Astrocyte (in vitro differentiated cells and primary cell): ENCODE measurements around the gene TRIM67. TPM values are rescaled to one million over a fixed set of nuclear protein-coding genes. Genes with fewer than 3 reads are reported as not detected.
"Not testable (repeated sequence)": the region's sequence is repeated elsewhere in the genome, so short reads cannot be mapped to it uniquely, and the experiment has no call there.

Source experiments
- DNase-seq: peaks from one replicate; pipeline ENCODE4 v3.0.0-alpha.2; 2010; ENCODE audit warnings: low read depth
- FAIRE-seq: peaks from 2 replicates; lab custom pipeline; 2011; peaks lifted over from hg19 to GRCh38; lab: Jason Lieb, UNC
- H2AFZ ChIP-seq: 2 replicates; pipeline ENCODE4 v1.6.0; 2012; ENCODE audit warnings: low read depth, low read length, inconsistent platforms
- H3K27ac ChIP-seq: 2 replicates; pipeline ENCODE4 v1.5.1; 2011; ENCODE audit warnings: low read depth, low read length, inconsistent platforms
- H3K27me3 ChIP-seq: 2 replicates; pipeline ENCODE4 v1.6.0; 2011; ENCODE audit warnings: low read length, inconsistent platforms; ENCODE audit not compliant: insufficient read depth
- H3K36me3 ChIP-seq: 2 replicates; pipeline ENCODE4 v1.5.1; 2011; ENCODE audit warnings: low read length, inconsistent platforms; ENCODE audit not compliant: insufficient read depth
- H3K4me1 ChIP-seq: 2 replicates; pipeline ENCODE4 v1.5.1; 2011; ENCODE audit warnings: low read length, inconsistent platforms; ENCODE audit not compliant: insufficient read depth
- H3K4me2 ChIP-seq: 2 replicates; pipeline ENCODE4 v1.6.0; 2012; ENCODE audit warnings: low read length, inconsistent platforms
- H3K4me3 ChIP-seq: 2 replicates; pipeline ENCODE4 v1.5.1; 2011; ENCODE audit warnings: low read depth, mild to moderate bottlenecking, low read length, inconsistent platforms; ENCODE audit not compliant: insufficient read depth
- H3K79me2 ChIP-seq: 2 replicates; pipeline ENCODE4 v1.6.0; 2012; ENCODE audit warnings: mild to moderate bottlenecking, low read length, inconsistent platforms; ENCODE audit not compliant: insufficient read depth
- H3K9ac ChIP-seq: 2 replicates; pipeline ENCODE4 v1.6.0; 2012; ENCODE audit warnings: mild to moderate bottlenecking, low read length, inconsistent platforms
- H3K9me3 ChIP-seq: 2 replicates; pipeline ENCODE4 v1.5.1; 2012; ENCODE audit warnings: low read depth, mild to moderate bottlenecking, low read length, inconsistent platforms; ENCODE audit not compliant: insufficient read depth
- H4K20me1 ChIP-seq: 2 replicates; pipeline ENCODE4 v1.6.0; 2012; ENCODE audit warnings: low read length, inconsistent platforms; ENCODE audit not compliant: insufficient read depth
- H3K27ac Mint-ChIP-seq: one replicate; pipeline ENCODE4 v1.8.0; 2021; ENCODE audit warnings: mild to moderate bottlenecking, mixed read lengths; ENCODE audit not compliant: unreplicated experiment
- H3K27me3 Mint-ChIP-seq: one replicate; pipeline ENCODE4 v1.8.0; 2021; ENCODE audit warnings: low read depth, mixed read lengths; ENCODE audit not compliant: unreplicated experiment
- H3K36me3 Mint-ChIP-seq: one replicate; pipeline ENCODE4 v1.8.0; 2021; ENCODE audit warnings: low read depth, mixed read lengths; ENCODE audit not compliant: unreplicated experiment
- H3K4me1 Mint-ChIP-seq: one replicate; pipeline ENCODE4 v1.8.0; 2021; ENCODE audit warnings: low read depth, mixed read lengths; ENCODE audit not compliant: unreplicated experiment
- H3K4me3 Mint-ChIP-seq: one replicate; pipeline ENCODE4 v1.8.0; 2021; ENCODE audit warnings: mild to moderate bottlenecking, moderate library complexity, mixed read lengths; ENCODE audit not compliant: unreplicated experiment
- H3K9me3 Mint-ChIP-seq: one replicate; pipeline ENCODE4 v1.8.0; 2021; ENCODE audit warnings: mild to moderate bottlenecking, mixed read lengths; ENCODE audit not compliant: unreplicated experiment
- EZH2 ChIP-seq: IDR thresholded peaks from 2 replicates; pipeline ENCODE4 v1.6.1; 2012; ENCODE audit warnings: mild to moderate bottlenecking, low read length, inconsistent platforms; ENCODE audit not compliant: insufficient read depth
- total RNA-seq: library from RNA; stranded (reverse); gene quantifications from 2 replicates; pipeline ENCODE4 v1.2.1, GENCODE V29; 2021
- TF ChIP-seq, protein P1 (sequence below): IDR thresholded peaks from 2 replicates; pipeline ENCODE4 v1.5.1; 2011; ENCODE audit warnings: low read depth, mild to moderate bottlenecking, inconsistent platforms, low read length, moderate library complexity; ENCODE audit not compliant: insufficient read depth

The TRIM67 gene
- total RNA-seq, 1 donor from 2014 or later, result 0.89 TPM

DNA sequence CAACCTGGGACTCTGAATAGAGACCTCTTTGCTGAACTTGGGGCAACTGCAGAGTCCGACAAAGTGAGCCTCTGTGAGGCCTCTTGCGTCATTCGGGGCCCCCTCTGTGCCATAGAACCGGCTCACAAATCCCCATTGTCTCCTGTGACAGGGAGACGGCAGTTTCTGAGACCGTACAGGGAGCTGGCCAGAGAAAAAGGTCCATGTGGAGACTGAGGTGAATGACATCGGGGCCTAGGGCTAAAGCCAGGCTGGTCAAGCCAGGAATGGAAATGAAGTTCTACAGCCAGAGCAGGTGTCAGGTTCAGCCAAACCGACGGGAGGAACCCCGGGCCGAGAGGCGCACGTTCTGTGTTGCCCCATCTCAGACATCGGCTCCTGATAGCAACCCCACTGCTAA is 37.1 kb upstream of the TRIM67 start:
- Histone ChIP-seq H3K79me2 (no peaks in the 10 kb centered on the region), H3K27me3 (peaks cover 2% of the 10 kb centered on the region), H3K4me2 (no peak overlapping the region), H2AFZ (no peak overlapping the region), H3K36me3 (no peaks in the 10 kb centered on the region), H4K20me1 (no peaks in the 10 kb centered on the region), H3K4me3 (no peak overlapping the region), H3K27ac (no peak overlapping the region), H3K9me3 (no peaks in the 10 kb centered on the region), H3K9ac (no peak overlapping the region), H3K4me1 (no peaks in the 10 kb centered on the region)
- H3K27ac Mint-ChIP-seq, result no peak overlapping the region
- no peak for FAIRE-seq
- no peak for TF ChIP-seq EZH2
- TF ChIP-seq, protein P1, sequence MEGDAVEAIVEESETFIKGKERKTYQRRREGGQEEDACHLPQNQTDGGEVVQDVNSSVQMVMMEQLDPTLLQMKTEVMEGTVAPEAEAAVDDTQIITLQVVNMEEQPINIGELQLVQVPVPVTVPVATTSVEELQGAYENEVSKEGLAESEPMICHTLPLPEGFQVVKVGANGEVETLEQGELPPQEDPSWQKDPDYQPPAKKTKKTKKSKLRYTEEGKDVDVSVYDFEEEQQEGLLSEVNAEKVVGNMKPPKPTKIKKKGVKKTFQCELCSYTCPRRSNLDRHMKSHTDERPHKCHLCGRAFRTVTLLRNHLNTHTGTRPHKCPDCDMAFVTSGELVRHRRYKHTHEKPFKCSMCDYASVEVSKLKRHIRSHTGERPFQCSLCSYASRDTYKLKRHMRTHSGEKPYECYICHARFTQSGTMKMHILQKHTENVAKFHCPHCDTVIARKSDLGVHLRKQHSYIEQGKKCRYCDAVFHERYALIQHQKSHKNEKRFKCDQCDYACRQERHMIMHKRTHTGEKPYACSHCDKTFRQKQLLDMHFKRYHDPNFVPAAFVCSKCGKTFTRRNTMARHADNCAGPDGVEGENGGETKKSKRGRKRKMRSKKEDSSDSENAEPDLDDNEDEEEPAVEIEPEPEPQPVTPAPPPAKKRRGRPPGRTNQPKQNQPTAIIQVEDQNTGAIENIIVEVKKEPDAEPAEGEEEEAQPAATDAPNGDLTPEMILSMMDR, result no peak
- no peak for DNase-seq
- no peaks in the 10 kb centered on the region for H3K4me1 Mint-ChIP-seq
- no peaks in the 10 kb centered on the region for H3K27me3 Mint-ChIP-seq
- H3K9me3 Mint-ChIP-seq, result peaks cover 5% of the 10 kb centered on the region
- H3K36me3 Mint-ChIP-seq, result no peaks in the 10 kb centered on the region
- H3K4me3 Mint-ChIP-seq, result no peak overlapping the region

DNA sequence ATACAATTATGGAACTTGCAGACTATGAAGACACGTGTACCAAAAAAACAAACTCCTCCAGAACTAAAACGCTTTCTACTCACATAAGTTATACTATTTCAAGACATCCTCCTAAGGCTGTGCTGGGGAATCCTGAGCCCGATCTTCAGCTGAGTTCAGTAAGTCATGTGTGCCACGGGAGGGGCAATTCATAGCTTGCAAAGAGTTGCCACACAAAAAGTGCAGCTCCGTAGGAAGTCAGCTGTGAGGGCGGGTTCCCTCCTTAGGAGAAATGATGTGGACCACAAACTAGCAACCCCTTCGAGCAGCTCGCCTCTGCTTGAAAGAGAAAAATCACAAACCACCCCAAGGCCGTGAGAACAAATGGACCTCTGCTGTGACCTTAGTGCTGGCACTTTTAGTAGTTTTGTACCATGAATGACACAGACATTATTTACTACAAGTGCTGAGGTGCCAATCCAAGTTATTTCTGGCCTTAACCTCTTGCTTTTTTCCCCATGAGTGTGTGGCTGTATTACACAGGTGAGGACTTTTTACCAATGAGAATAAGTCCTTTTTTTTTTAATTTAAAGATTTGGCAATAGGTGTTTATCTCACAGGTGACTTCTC is 35.8 kb upstream of the TRIM67 start:
- Mint-ChIP-seq H3K4me3 (no peak overlapping the region), H3K27me3 (peaks cover 4% of the 10 kb centered on the region), H3K9me3 (peaks cover 5% of the 10 kb centered on the region), H3K27ac (no peak overlapping the region), H3K36me3 (no peaks in the 10 kb centered on the region), H3K4me1 (no peaks in the 10 kb centered on the region)
- no peaks in the 10 kb centered on the region for H3K36me3 ChIP-seq
- no peak overlapping the region for H3K4me2 ChIP-seq
- no peaks in the 10 kb centered on the region for H3K4me1 ChIP-seq
- no peaks in the 10 kb centered on the region for H3K79me2 ChIP-seq
- H2AFZ ChIP-seq, result no peak overlapping the region
- no peak for TF ChIP-seq EZH2
- TF ChIP-seq, protein P1, result no peak
- no peaks in the 10 kb centered on the region for H4K20me1 ChIP-seq
- H3K4me3 ChIP-seq, result no peak overlapping the region
- no peaks in the 10 kb centered on the region for H3K9me3 ChIP-seq
- no peak for FAIRE-seq
- H3K27ac ChIP-seq, result no peak overlapping the region
- H3K27me3 ChIP-seq, result peaks cover 2% of the 10 kb centered on the region
- no peak for DNase-seq
- H3K9ac ChIP-seq, result no peak overlapping the region

DNA sequence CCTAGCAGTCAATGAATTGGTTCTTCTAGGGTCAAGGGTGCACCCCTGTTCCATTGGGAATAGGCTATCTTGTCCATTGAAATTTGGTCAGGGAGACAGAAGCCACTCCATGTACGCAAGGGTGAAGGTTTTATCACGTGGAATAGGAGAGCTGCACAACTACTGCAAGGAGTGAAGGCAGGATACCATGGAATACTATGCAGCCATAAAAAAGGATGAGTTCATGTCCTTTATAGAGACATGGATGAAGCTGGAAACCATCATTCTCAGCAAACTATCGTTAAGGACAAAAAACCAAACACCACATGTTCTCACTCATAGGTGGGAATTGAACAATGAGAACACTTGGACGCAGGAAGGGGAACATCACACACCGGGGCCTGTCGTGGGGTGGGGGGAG is 34.8 kb upstream of the TRIM67 start:
- not testable (repeated sequence) for H3K9me3 Mint-ChIP-seq, H2AFZ ChIP-seq, H3K4me3 Mint-ChIP-seq, H3K27ac ChIP-seq, H3K9me3 ChIP-seq, H3K4me1 ChIP-seq, H3K4me1 Mint-ChIP-seq, H3K36me3 ChIP-seq, H3K4me3 ChIP-seq, H3K36me3 Mint-ChIP-seq, FAIRE-seq, H3K79me2 ChIP-seq, H3K4me2 ChIP-seq, H3K27me3 Mint-ChIP-seq, H3K9ac ChIP-seq, H3K27ac Mint-ChIP-seq, H3K27me3 ChIP-seq, H4K20me1 ChIP-seq, DNase-seq

DNA sequence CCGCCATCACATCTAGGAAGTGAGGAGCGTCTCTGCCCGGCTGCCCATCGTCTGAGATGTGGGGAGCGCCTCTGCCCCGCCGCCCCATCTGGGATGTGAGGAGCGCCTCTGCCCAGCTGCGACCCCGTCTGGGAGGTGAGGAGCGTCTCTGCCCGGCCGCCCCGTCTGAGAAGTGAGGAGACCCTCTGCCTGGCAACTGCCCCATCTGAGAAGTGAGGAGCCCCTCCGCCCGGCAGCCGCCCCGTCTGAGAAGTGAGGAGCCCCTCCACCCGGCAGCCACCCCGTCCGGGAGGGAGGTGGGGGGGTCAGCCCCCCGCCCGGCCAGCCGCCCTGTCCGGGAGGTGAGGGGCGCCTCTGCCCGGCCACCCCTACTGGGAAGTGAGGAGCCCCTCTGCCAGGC is 33.4 kb upstream of the TRIM67 start:
- H3K36me3 Mint-ChIP-seq, H3K36me3 ChIP-seq, H3K4me1 Mint-ChIP-seq, FAIRE-seq, H3K9me3 ChIP-seq, H3K27ac Mint-ChIP-seq, H3K9ac ChIP-seq, H3K9me3 Mint-ChIP-seq, H3K27me3 ChIP-seq, H3K79me2 ChIP-seq, H3K27me3 Mint-ChIP-seq, H4K20me1 ChIP-seq, H2AFZ ChIP-seq, H3K4me3 Mint-ChIP-seq, H3K4me1 ChIP-seq, H3K27ac ChIP-seq, H3K4me3 ChIP-seq, H3K4me2 ChIP-seq, DNase-seq: not testable (repeated sequence)
